GM19099 (cell line): Measurements from ENCODE around the gene KLRF1.

Experiments
- POLR2A ChIP-seq: IDR thresholded peaks from 3 replicates; pipeline ENCODE4 v1.6.1; 2011; ENCODE audit warnings: low read depth; ENCODE audit not compliant: insufficient read length; ENCODE audit errors: extremely low read depth

Gene KLRF1

GRCh38 chr12:9796971-9797370, 30.3 kb upstream of the KLRF1 start:
- no peak for TF ChIP-seq POLR2A

GRCh38 chr12:9797722-9798619, 29.3 kb upstream of the KLRF1 start:
- TF ChIP-seq POLR2A: no peak

- TF ChIP-seq POLR2A: no peak
Measured at GRCh38 chr12:9799961-9800360, 27.3 kb upstream of the KLRF1 start.

GRCh38 chr12:9805883-9806282, 21.4 kb upstream of the KLRF1 start:
- TF ChIP-seq POLR2A: no peak

- no peak for TF ChIP-seq POLR2A
Measured at GRCh38 chr12:9806714-9807113, 20.6 kb upstream of the KLRF1 start.

- no peak for TF ChIP-seq POLR2A
Measured at GRCh38 chr12:9808504-9808903, 18.8 kb upstream of the KLRF1 start.

- TF ChIP-seq POLR2A: no peak
Measured at GRCh38 chr12:9809338-9809737, 17.9 kb upstream of the KLRF1 start.

- no peak for TF ChIP-seq POLR2A
Measured at GRCh38 chr12:9809866-9810265, 17.4 kb upstream of the KLRF1 start.

GRCh38 chr12:9810671-9811070, 16.6 kb upstream of the KLRF1 start:
- TF ChIP-seq POLR2A: no peak

- no peak for TF ChIP-seq POLR2A
Measured at GRCh38 chr12:9811621-9812020, 15.7 kb upstream of the KLRF1 start.

- no peak for TF ChIP-seq POLR2A
Measured at GRCh38 chr12:9813821-9814798, 13.2 kb upstream of the KLRF1 start.

- TF ChIP-seq POLR2A: no peak
Measured at GRCh38 chr12:9820281-9820930, 6.9 kb upstream of the KLRF1 start.

GRCh38 chr12:9829483-9829882, 2.2 kb downstream of the KLRF1 start:
- no peak for TF ChIP-seq POLR2A

- TF ChIP-seq POLR2A: no peak
Measured at GRCh38 chr12:9829982-9830381, 2.7 kb downstream of the KLRF1 start.

GRCh38 chr12:9831720-9832119, 4.4 kb downstream of the KLRF1 start:
- TF ChIP-seq POLR2A: no peak

GRCh38 chr12:9843407-9843806, 16.1 kb downstream of the KLRF1 start:
- TF ChIP-seq POLR2A: no peak

GRCh38 chr12:9848899-9849298, 21.6 kb downstream of the KLRF1 start:
- no peak for TF ChIP-seq POLR2A
